Iris pigment epithelial cell (primary cell): ENCODE results near the gene SYT2.
"Not testable (repeated sequence)": the region's sequence is repeated elsewhere in the genome, so short reads cannot be mapped to it uniquely, and the experiment has no call there.

Experiments used
- DNase-seq: peaks from one replicate; pipeline ENCODE4 v3.0.0-alpha.2; 2011; ENCODE audit warnings: low read depth

Gene SYT2

DNA sequence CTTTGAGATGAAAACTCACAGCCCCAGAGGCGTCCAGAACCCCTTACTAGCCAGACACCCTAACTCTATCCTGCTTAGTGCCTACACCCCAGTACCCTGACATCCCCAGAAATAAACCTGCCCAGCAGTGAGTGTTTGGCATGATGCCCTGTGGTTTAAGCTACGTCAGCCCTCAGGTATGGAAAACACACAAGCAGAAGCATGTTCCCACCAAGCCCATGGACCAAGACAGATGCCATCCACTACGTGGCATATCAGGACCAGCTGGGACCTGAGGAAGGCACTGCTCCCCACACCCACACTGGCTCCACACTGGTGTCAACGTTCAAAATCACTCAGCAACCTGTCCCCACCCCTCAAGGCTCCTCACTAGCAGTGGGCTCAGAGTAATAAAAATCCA, 116.4 kb downstream of the SYT2 start:
- DNase-seq, result peak; percentile 48

DNA sequence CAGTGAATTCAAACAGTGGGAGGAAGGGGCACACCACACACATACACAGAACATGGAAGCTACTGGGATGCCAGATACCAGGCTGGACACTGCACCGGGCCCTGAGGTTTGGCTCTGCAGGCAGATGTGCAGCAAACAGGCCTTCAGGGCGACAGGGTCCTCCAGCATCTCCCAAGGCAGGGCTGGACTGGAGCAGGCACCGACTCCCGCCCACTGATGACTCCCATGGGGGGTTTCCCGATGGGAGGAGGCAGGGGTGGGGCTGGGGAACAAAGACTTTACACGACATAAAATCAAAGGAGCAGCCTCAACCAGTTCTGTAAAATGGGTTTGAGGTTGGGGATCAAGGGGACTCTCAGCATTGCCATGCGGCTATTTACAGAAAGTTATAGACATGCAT, 118.1 kb downstream of the SYT2 start:
- no peak for DNase-seq

DNA sequence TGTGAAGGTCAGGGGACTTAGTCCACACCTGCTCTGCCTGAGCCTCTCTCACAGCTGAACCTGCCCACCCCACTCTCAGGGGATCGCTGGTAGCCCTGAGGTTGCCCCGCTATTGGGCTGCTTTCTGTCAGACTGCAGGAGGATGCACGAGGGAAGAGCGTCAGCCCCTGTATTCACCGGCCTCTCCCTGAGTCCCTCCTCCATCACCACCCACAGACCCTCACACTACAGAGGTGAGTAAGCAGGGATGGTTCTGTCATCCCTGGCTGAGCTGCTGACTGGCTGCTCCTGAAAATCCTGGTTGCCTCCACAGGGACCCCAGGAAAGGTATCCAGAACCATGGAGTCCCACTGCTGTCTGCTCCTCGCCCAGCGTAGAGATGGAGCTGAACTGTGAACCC, 118.7 kb downstream of the SYT2 start:
- no peak for DNase-seq

DNA sequence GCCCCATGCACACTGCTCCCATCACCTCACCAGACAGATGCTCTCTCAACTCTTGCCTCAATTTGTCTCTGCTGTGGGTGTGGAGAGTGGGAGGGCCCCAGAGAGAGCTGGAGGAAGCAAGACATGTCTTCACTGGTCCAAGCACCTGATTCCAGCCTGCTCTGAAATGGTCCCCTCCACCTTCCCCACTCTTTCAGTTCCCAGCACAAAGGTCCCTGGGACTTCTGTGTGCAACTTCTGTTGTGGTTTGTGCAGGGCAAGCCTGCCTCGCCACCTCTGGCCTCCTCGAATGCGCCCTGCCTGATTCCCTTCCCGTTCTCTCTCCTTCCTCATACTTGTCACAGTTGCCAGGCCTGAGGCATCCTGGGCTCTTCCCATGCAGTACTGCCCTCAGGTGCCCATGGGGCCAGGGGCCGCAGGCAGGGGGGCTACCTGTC, 119.3 kb downstream of the SYT2 start:
- no peak for DNase-seq

DNA sequence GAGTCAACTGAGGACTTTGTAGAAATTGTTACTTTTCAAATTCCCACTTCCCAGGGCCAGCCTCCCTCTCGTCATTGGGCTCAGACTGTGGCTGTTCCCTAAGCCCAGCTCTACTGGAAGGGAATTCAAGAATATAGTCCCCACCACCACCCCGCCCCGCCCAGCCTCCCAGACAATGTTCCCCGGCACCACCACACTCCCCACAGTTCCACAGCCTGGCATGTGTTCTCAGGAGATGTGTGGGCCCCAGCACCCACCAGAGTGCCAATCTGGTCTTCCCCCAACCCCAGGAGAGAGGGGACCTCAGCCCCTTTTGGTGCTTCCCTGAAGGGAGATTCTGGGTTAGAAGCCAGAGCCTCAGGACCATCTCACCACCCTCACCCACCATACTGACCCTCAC, 120.1 kb downstream of the SYT2 start:
- DNase-seq, result no peak

DNA sequence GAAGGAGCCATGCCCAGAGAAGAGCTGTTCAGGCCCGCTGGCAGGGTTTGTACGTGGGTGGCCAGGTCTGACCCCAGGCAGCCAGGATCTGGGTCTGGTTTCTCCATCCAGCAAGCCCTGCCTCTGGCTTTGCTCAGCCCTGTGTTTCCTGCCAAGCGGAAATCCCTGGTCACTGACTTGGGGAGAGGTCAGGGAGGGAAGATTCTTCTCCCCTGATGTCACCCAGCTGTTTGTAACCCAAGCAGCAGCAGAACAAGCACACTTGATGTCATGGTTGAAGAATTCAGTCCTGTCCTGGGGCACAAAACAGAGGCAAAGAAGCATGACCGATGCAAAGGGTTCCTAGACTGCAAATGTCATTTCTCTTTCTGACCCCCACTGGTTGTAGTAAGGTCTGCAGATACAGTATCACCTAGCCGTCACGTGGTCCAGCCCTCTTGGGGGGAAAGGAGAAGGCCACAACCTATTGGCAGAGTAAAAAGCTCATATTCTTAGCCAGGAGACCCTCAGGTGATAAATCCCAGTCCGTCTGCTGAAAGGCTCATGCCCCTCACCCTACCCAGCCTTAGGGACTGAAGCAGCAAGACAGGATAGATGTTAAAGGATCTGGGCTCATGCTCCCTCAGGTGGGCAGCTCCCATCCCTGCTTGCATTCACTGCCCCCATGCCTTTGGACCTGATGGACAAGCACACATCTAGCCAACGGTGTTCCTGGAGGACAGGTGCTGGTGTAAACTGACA, 120.9 kb downstream of the SYT2 start:
- peak; percentile 100 for DNase-seq

DNA sequence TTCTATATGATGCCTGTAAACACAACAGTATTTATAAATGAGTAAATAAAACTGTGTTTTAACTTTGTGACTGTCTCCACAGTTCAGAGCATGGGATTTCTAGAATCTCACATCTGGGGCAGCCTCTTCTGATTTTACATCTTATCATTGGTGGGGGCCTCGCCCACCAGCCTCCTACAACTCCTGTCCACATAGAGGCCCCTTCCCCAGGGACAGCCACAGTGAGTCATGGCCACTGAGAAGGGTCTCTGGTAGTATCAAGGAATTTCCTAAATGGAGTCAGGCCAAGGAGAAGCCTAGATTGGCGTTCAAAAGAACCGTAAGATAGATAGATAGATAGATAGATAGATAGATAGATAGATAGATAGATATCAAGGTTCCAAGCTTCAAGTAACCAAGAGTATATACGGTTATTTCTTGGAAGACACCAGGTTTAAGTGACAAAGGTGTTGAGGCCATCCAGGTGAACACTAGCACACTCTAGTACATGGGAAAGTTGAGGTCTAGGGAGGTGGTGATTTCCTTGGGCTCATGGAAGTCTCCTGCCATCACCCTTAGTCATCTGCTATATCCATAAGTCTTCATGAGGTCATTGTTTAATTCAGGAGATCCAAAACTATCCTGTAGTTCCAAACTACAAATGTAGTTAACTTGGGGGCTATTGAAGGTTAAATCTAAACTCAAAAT, 121.6 kb downstream of the SYT2 start:
- no peak for DNase-seq

DNA sequence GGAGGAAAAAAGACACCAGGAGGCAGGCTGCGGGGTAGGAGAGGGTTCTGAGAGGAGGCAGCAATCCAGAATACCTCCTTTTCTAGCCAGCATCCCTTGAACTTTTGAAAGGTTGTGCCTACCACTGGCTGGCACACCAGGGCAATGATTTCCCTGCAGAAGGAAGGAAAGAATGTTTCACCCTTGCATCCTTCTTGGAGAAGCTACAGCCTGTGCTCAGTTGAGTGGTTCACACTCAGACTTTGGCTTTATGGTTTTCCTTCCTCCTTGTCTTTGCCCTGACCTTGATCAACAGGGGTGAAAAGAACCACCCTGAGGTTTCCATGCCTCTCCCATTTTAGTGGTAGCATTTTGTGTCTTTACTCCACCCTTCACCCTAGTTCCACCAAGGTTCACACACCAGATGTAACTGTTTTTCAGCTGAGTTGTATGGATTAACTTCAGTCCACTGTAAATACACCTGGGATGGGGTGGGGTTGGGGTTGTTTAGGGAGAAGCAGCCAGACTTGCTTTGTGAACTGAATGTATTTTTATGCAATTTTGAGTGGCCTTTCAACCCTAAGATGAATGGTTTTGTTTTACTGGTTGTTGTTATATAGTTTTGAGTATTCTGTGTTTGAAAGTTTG, 122.3 kb downstream of the SYT2 start:
- no peak for DNase-seq

DNA sequence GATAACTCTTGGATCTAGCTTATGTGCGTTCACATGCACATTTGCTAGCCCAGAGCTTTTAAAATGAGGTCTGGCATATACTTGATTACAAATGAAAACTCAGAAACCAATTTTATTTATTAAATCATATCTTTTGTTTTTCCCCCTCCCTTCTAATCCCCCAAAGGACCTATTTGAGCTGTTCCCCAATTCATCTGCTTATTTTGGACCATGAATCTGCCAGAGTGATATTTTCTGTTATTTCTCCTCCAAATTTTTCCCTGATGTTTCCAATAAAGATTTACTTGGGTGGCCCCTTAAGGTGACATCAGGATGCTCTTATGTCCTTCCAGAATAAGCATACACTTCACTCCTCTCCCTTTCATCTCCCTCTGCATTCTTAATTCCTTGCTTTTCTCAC, 123.4 kb downstream of the SYT2 start:
- DNase-seq, result no peak

DNA sequence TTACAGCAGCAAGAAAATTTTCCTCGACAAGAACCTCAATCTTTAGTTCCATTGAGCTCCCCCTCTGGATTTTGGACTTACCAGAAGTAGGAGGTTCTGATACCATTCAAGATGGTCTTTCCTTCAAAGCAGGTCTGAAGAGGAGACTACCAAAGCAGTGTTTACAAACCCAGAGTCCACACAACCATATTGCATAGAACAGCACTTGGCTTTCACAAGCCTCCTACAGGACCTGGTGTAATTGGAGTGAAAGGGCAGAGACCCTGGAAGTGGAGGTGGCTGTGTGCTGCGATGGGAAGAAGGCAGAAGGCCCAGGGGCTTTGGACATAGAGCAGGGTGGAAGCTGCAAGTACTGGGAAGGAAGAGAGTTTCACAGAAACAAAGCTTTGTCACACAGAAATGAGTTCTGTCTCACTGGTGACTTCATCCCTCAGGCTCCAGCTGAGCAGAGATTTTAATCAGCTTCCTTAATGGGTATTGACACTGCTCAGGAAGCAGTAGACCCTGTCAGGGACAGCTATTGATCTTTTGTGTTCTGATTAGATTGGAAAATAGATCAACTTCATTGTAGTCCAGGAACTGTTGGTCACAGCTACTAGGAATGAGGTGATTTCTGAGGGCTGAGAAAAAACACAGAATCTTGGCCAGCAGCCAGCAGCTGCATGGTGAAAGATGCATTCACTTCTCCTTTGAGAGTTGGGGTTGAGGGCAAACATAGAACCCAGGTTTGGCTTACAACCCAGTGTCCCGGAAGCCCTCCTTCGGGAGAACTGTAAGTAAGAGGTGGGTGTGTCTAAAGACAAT, 124.0 kb downstream of the SYT2 start:
- DNase-seq, result peak; percentile 69

DNA sequence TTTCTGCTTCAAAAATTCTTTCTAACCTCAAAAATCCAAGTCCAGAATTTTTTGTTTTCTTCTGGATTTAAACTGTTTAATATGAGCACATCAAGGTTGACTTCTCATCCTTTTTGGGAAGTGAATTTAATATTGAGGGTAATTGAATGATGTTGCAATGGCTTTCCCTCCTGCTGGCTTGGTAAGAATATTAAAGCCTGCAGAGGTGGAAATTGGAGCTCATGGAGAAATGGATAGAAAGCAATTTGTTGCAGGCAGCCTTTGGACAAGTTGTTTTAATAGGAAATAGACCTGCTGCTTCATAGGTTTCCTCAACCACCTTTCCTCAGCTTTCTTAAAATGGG, 124.7 kb downstream of the SYT2 start:
- DNase-seq, result no peak

DNA sequence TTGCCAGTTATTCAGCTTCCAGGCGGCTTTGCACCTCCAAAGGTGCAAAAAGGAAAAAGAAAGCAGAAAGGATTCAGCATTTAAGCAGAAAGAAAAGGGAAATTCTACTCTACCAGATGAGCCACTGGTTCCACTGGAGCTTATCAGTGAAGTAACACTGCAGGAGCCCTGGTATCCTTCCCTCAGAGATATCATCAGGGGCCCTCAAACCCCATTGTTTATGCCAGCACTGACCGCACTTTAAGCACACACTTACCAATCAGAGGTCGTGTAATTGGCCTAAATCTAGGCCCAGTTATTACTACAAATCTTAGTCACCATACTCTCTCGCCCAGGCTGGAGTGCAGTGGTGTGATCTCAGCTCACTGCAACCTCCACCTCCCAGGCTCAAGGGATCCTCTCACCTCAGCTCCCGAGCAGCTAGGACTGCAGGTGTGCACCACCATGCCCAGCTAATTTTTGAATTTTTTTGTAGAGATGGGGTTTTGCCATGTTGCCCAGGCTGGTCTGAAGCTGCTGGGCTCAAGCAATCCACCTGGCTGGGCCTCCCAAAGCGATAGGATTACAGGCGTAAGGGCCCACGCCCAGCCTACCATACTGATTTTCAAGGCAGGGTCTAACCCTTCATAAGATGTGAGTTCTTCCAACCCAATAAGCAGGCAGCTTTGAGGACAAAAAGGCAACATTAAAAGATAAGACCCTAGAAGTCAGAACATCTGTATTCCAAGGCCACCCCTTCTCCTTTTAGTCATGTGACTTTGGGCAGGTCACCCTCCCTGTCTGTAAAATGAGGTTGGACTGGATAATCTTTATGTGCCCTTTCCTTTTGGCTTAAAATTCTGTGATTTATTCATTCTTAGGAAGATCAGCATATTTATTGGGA, 125.3 kb downstream of the SYT2 start:
- peak; percentile 75 for DNase-seq

DNA sequence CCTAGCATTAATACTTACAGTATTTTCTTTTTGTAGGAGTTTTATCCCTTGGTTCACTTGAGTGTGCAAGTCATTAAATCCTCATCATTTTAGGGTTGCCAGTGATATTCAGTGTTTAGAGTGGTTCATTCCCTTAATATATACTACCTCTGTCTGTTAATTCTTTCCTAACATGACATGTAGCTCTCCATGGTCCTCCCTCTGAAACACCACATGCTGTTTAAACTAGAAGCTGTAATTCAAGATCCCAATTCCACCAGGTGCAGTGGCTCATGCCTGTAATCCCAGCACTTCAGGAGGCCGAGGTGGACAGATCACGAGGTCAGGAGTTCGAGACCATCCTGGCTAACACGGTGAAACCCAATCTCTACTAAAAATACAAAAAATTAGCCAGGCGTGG, 127.9 kb downstream of the SYT2 start:
- not testable (repeated sequence) for DNase-seq

DNA sequence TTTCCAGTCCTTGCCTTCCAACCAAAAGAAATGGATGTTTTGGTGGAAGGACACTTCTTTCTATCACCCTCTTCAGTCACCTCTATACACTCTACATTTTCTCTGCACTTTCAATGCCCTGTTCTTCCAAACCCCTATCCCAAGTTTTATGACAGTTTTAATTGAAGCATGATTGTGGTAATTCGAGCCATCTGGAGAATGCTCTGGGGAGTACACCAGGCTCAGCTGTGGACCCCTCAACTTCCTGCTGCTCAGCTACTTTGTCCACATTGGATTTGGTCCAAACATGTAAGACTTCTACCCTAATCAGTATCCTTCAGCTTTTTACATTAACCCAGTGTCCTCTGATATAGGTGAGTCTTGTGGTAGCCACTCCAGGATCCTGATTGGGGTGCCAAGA, 129.6 kb downstream of the SYT2 start:
- no peak for DNase-seq

DNA sequence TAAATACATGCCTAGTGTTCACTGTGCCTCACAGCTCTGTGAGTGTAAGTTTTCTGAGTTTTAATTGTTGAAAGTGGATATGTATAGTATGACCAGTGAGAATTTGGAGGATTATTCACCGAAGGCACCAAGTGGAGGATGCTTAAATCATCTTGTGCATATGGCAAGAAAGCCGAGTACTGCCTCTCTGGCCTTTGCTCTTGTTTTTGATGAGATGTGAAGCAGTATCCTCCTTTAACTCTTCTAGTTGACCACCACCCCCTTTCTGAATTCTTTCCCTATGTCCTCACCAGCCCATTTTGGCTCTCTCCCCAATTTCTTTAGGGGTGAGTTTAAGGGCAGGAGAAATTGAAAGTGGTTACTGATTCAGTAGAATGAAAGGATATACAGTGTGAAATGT, 130.4 kb downstream of the SYT2 start:
- peak; percentile 98 for DNase-seq

DNA sequence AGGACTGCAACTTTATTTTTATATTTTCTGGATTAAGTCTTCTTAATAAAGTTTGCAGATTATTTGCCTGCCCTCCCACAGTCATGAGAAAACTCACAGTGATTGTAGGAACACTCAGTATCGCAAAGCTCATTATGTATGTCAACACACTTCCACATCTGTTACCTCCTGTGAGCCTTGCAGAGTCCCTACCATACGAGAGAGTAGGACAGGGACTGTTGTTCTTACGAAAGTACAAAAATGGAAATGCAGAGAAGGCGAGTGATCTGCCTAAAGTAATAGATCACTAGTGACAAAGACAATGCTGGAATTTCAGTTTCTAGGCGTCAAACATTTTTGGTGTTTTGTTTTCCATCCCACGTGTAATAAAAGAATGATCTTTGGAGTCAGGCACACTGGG, 131.7 kb downstream of the SYT2 start:
- no peak for DNase-seq

DNA sequence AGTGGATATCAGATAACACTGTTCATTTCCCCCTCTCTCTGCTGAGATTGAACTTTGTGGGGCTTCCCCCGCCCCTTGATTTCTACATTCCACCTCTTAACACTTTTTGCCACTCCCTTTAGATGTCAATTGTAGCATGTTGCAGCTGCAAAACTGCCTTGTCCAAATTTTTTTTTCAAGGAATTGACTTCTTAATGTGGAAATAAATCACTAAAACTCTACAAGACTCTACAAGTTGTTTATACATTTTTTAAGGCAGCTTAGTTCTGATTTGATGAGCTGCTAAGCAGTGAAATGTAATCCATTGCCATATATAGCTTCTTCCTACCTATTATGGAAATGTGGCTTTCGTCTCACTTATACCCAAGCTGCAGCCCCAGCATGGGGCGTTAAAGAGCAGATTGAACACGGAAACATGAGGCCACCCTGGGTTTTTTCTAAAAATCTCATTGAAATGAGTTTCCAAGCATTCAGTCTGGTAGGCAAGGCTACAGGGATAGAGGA, 132.2 kb downstream of the SYT2 start:
- peak; percentile 81 for DNase-seq

DNA sequence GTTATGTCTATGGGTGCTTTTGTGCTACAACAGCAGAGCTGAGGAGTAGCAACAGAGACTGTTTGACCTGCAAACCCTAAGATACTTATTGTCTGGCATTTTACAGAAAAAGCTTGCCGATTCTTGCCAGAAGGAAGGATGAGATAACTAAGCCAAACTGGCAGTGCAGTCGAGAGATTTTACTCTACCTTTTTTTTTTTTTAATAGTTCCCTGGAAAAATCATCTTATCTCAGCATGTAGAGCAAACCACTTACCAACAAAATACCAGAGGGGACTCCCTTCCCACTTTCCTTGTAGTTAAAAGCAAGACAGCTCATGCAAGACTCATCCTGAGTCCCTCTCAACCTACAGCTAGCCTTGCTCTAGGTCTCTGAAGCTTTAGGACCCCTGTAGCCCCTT, 132.9 kb downstream of the SYT2 start:
- peak; percentile 59 for DNase-seq

DNA sequence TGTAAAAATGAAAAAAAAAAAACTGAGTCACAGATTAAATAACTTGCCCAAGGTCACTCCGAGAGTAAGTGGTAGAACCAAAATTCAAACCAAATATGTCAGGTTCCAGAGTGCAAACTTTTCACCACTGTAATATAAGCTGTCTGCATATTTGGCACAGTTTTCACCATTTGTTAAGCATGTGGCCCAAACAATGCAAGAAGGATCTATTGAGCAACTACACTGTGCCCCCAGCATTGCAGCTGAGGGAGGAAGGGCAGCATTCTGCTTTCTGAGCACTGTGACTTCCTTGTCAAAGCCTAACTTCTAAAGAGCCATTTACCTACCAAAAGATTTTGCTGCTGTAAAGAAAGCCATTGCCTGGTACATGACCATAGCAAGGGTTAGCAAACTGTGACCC, 133.4 kb downstream of the SYT2 start:
- DNase-seq, result peak; percentile 93

DNA sequence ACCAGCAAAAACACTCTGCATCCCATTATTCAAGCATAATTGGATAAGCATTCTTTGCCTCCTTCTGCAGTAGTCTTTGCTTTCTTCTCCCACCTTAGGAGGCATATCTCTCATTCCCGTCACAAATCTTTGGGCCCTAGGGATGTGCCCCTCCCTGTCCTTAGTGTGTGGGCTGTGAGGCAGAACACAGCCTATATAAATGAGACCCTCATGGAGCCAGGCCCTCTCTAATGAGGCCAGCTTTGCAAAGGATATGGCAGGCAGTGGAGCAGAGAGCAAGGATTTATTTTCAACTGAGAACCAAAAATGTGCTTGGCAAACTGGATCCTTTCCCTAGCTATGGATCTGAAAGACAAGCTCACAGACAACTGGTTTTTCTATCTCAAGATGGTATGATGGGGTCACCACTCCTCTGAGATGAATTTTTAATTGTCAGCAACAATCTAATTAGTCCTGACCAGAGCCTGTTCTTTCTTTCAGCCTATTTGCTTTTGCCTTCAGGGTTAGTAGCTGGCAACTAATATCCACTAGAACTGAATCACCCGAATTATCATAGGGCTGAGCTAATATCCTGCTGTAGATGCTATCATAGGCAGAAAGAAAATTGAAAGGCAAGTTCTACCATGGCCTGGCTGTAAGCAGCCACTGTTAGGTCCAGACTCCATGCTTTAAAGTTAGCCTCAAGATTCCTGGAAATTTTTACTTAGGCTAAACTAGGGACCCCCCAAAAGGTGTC, 134.2 kb downstream of the SYT2 start:
- DNase-seq, result peak; percentile 67

DNA sequence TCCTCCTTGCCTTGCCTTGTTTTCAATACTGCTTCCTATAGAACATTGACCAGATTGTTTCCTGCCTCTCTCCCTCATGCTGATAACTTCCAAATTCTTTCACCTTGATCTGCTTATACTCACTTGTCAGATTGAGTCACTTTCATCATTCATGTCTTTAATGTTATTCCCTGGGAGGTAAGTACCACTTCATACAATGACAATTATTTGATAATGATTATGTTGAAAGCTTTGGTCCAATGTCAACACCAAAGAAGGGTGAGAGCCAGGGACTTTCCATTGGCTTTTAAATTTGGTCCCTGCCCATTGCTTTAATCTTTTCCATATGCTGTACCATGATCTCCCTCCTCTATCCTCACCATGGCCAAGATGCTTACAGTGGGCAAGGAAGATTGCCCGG, 137.4 kb downstream of the SYT2 start:
- DNase-seq, result no peak
